K562 (cell line): ENCODE results near the gene CCDC97. TPM values are rescaled to one million over a fixed set of nuclear protein-coding genes. Genes with fewer than 3 reads are reported as not detected.

Experiments used
- AFF1 ChIP-seq, 2 experiments: fragments of 450-650 bp; IDR thresholded peaks; 2 replicates each; pipeline ENCODE4 v1.6.1; 2018; ENCODE audit warnings: mild to moderate bottlenecking in 2 of 2, low read depth in 1 of 2; ENCODE audit not compliant: partially characterized antibody in 2 of 2
- ATF1 ChIP-seq, 2 experiments: fragments of 450-650 bp in 1 of 2; IDR thresholded peaks; 2 replicates each; pipeline ENCODE4 v1.6.1; 2016; ENCODE audit warnings: missing compliant biosample characterization in 1 of 2, missing genetic modification characterization in 1 of 2
- CTCFL ChIP-seq: IDR thresholded peaks from 2 replicates; pipeline ENCODE4 v1.6.1; 2011; ENCODE audit warnings: borderline replicate concordance, low read depth, mild to moderate bottlenecking, moderate library complexity, low read length; ENCODE audit not compliant: insufficient read depth, poor library complexity, severe bottlenecking
- NR0B1 ChIP-seq: fragments of 450-650 bp; IDR thresholded peaks from one replicate; pipeline ENCODE4 v1.6.1; 2018; ENCODE audit warnings: mild to moderate bottlenecking, moderate library complexity; ENCODE audit not compliant: partially characterized antibody
- POLR3G ChIP-seq: IDR thresholded peaks from 2 replicates; pipeline ENCODE4 v1.6.1; 2011; ENCODE audit not compliant: insufficient read length, insufficient replicate concordance; ENCODE audit errors: extremely low read depth
- POU5F1 ChIP-seq: fragments of 150-350 bp; IDR thresholded peaks from 2 replicates; pipeline ENCODE4 v1.6.1; 2014; ENCODE audit warnings: borderline replicate concordance, low read length, low read depth, mild to moderate bottlenecking; ENCODE audit not compliant: partially characterized antibody
- RNF2 ChIP-seq: sonication (generic); IDR thresholded peaks from 2 replicates; pipeline ENCODE4 v1.6.1; 2016
- SFPQ ChIP-seq: fragments of 200-400 bp; formaldehyde crosslinking; IDR thresholded peaks from 2 replicates; pipeline ENCODE4 v1.6.1; 2017; ENCODE audit warnings: mild to moderate bottlenecking, low read depth, low read length, moderate library complexity
- SMARCE1 ChIP-seq: fragments of 450-650 bp; IDR thresholded peaks from 2 replicates; pipeline ENCODE4 v1.7.1; 2016; ENCODE audit warnings: mild to moderate bottlenecking
- TAF1 ChIP-seq: IDR thresholded peaks from 2 replicates; pipeline ENCODE4 v1.6.1; 2011; ENCODE audit warnings: mild to moderate bottlenecking, low read length, moderate library complexity; ENCODE audit not compliant: insufficient read depth, control insufficient read depth, severe bottlenecking; ENCODE audit errors: extremely low read depth
- TBP ChIP-seq: optimal IDR thresholded peaks from 2 replicates; pipeline ENCODE3; 2011; ENCODE audit warnings: low read depth, low read length, improper control_type of control experiment
- TGIF2 ChIP-seq: sonication (generic); formaldehyde crosslinking; IDR thresholded peaks from 2 replicates; pipeline ENCODE4 v1.8.1; 2022; ENCODE audit warnings: mild to moderate bottlenecking, missing genetic modification reagents, moderate library complexity
- WHSC1 ChIP-seq: IDR thresholded peaks from one replicate; pipeline ENCODE4 v1.6.1; 2012; ENCODE audit warnings: low read length, control low read depth, inconsistent platforms
- ZNF143 ChIP-seq: sonication (generic); formaldehyde crosslinking; IDR thresholded peaks from 2 replicates; pipeline ENCODE4 v1.9.0; 2022; ENCODE audit warnings: mild to moderate bottlenecking, missing genetic modification reagents
- polyA plus RNA-seq, 8 experiments: library from polyadenylated mRNA; depleted of rRNA in 4 of 8; stranded (reverse) in 5 of 8; unstranded in 3 of 8; fragments of >200 nt; fragmentation: Nextera tagmentation in 2 of 8; fragmentation: Illumina TruSeq in 1 of 8; extraction: Ambion mirVana in 2 of 8; extraction: Trizol in 1 of 8; gene quantifications; 2 replicates each; pipeline versions ENCODE4 v1.2.1 to v1.2.3, GENCODE V29; 2011 to 2014; ENCODE audit warnings: inconsistent platforms in 1 of 8, missing spikeins in 1 of 8
- total RNA-seq, 7 experiments: library from RNA; depleted of rRNA in 6 of 7; stranded (reverse); fragments of >200 nt in 6 of 7; fragmentation: Illumina TruSeq in 2 of 7; extraction: Trizol in 2 of 7; gene quantifications; 2 replicates each; pipeline versions ENCODE4 v1.2.1 to v1.2.3, GENCODE V29; 2011 to 2021; ENCODE audit warnings: low replicate concordance in 1 of 7

Gene CCDC97
- total and polyA plus RNA-seq, 9 of the 15 experiments (the other 6 are each of a cell fraction or from before 2014, with no cell fraction given), result 0.60 to 16.5 (median 7.0) TPM

- TF ChIP-seq TBP (peak; percentile 51), ZNF143 (CRISPR knock-in tag) (no peak), TGIF2 (CRISPR knock-in tag) (peak; percentile 85; the same call in 1 of the 2 replicates), POLR3G (no peak), CTCFL (peak; percentile 81), SFPQ (no peak), RNF2 (peak; percentile 42; the same call in 1 of the 2 replicates), WHSC1 (no peak), POU5F1 (no peak), TAF1 (peak; percentile 57), NR0B1 (no peak), AFF1 (IDR thresholded peaks at IDR 0.05; ENCODE audit: low read depth in 1 of 2, partially characterized antibody in 2 of 2) (no peak), SMARCE1 (no peak; the same call in 1 of the 2 replicates), ATF1 (CRISPR knock-in tag; IDR thresholded peaks at IDR 0.05) (no peak), ATF1 (tag; IDR thresholded peaks at IDR 0.05) (no peak)
Measured at GRCh38 chr19:41353466-41354342, 43.7 kb downstream of the CCDC97 start, which contains the start of gene TGFB1 (continued).
